A673 (cell line): Measurements from ENCODE around the gene TACR2.

Experiments used
- EZH2 ChIP-seq: fragments of 200-600 bp; sonication (generic); IDR thresholded peaks from 2 replicates; pipeline ENCODE4 v1.6.1; 2017; ENCODE audit warnings: borderline replicate concordance, low read depth, mild to moderate bottlenecking, mixed read lengths, antibody characterized with exemption, low read length; ENCODE audit not compliant: poor library complexity, severe bottlenecking
- TF ChIP-seq, protein P1 (sequence below): fragments of 300-800, 200-600 bp; sonication (generic); conservative IDR thresholded peaks from 2 replicates; pipeline ENCODE4 v1.5.1; 2017; ENCODE audit warnings: low read depth, mild to moderate bottlenecking, antibody characterized with exemption, low read length, moderate library complexity, mixed read lengths

DNA sequence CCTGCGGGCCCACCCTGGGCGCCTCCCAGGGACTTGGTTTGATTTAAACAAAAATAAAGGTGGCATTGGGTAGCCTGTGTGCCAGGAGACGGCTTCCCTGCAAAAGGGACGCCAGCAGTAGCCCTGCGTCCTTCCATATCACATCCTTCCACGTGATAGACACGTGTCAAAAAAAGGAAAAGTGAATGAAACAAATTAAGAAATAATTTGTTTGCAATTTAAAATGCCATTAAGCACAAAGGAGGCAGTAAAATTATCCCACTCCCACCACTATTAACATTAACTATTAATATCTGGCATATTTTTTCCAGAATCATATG is 7.6 kb downstream of the TACR2 start:
- TF ChIP-seq, protein P1, sequence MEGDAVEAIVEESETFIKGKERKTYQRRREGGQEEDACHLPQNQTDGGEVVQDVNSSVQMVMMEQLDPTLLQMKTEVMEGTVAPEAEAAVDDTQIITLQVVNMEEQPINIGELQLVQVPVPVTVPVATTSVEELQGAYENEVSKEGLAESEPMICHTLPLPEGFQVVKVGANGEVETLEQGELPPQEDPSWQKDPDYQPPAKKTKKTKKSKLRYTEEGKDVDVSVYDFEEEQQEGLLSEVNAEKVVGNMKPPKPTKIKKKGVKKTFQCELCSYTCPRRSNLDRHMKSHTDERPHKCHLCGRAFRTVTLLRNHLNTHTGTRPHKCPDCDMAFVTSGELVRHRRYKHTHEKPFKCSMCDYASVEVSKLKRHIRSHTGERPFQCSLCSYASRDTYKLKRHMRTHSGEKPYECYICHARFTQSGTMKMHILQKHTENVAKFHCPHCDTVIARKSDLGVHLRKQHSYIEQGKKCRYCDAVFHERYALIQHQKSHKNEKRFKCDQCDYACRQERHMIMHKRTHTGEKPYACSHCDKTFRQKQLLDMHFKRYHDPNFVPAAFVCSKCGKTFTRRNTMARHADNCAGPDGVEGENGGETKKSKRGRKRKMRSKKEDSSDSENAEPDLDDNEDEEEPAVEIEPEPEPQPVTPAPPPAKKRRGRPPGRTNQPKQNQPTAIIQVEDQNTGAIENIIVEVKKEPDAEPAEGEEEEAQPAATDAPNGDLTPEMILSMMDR = no peak
- no peak for TF ChIP-seq EZH2
